Esophagus (tissue), 2 donors: ENCODE measurements around the gene DEFB129. TPM values are rescaled to one million over a fixed set of nuclear protein-coding genes. Genes with fewer than 3 reads are reported as not detected.

ENCODE experiments used
- H3K27ac ChIP-seq, 2 donors: one replicate each; pipeline ENCODE4 v1.5.1; 2013; ENCODE audit warnings: low read depth in 2 of 2, mild to moderate bottlenecking in 2 of 2, inconsistent platforms in 1 of 2, low read length in 1 of 2, moderate library complexity in 1 of 2
- H3K27me3 ChIP-seq, 2 donors: one replicate each; pipeline ENCODE4 v1.6.1; 2013; ENCODE audit warnings: low read length in 2 of 2, control low read depth in 1 of 2, mild to moderate bottlenecking in 1 of 2; ENCODE audit not compliant: insufficient read depth in 2 of 2, control insufficient read depth in 1 of 2
- H3K36me3 ChIP-seq, 2 donors: one replicate each; pipeline ENCODE4 v1.6.1; 2013; ENCODE audit warnings: low read length in 1 of 2; ENCODE audit not compliant: control insufficient read depth in 2 of 2, insufficient read depth in 2 of 2
- H3K4me1 ChIP-seq, 2 donors: one replicate each; pipeline ENCODE4 v1.6.1; 2013; ENCODE audit warnings: low read length in 1 of 2; ENCODE audit not compliant: control insufficient read depth in 2 of 2, insufficient read depth in 2 of 2
- H3K4me3 ChIP-seq, 2 donors: one replicate each; pipeline ENCODE4 v1.5.1; 2013; ENCODE audit warnings: low read length in 2 of 2, mild to moderate bottlenecking in 2 of 2, low read depth in 1 of 2, moderate library complexity in 1 of 2
- H3K9me3 ChIP-seq, 2 donors: one replicate each; pipeline ENCODE4 v1.6.1; 2013; ENCODE audit warnings: mild to moderate bottlenecking in 2 of 2, low read depth in 1 of 2, low read length in 1 of 2, moderate library complexity in 1 of 2; ENCODE audit not compliant: control insufficient read depth in 2 of 2, insufficient read depth in 1 of 2
- WGBS, 2 donors: extraction: QIAGEN DNeasy Blood & Tissue Kit; methylation state at CpG; one replicate each; pipeline ENCODE4 v1.1.7; 2013; 5-methylcytosine and 5-hydroxymethylcytosine counted together
- polyA plus RNA-seq, 2 donors: library from polyadenylated mRNA; stranded (reverse); fragments of 200-250 nt; gene quantifications; one replicate each; pipeline ENCODE4 v1.2.3, GENCODE V29; 2013
- donor health status: healthy with polysubstance abuse.
- donor health status: Bipolar disorder and iron deficiency.

Gene DEFB129
- polyA plus RNA-seq, 2 donors = not detected

DNA sequence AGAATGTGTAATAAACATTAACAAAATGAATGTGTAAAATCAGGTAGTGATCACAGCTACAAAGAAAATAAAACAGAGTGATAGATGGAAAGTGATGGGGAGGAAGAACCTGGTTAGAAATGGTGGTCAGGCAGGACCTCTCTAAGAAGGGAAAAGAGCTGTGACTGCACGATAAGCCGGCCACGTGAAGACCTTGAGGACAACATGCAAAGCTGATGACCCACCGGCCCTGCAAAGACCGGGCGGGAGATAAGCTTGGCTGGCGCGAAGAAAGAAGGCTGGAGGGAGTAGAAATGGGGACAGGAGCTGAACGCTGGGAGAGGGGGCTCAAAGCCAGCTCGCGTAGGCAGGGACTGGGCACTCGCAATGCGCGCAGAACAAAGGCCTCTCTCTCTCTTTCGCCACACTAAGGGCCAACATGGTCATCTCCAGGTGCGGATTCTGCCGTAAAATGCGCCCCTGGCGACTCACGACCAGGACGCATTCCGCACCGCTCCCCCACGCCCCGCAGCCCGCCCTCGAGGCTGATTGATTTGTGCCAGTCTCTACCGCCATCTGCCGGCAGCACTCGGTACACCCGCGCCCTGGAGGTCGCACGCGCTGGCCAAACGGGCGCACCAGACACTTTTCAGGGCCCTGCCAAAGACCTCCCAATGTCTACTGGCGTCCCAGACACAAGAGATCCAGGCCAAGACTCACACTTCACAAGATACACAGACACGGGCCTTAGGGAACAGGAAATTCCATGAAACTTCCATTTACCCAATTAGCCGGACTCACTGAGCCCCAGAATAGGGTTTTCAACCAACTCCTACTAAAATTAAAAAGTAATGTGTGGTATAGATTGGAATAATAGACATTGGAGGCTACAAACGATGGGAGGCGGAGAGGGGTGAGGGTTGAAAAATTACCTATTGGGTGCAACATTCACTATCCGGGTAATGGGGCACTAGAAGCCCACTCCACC, 39.8 kb downstream of the DEFB129 start:
- Histone ChIP-seq H3K27me3 (no peaks in the 10 kb centered on the region), H3K36me3 (no peaks in the 10 kb centered on the region), H3K9me3 (peaks cover 0 to 3% of the 10 kb centered on the region in 2 donors), H3K4me1 (peaks cover 3 to 4% of the 10 kb centered on the region in 2 donors), H3K27ac (no peak overlapping the region), H3K4me3 (peak overlapping the region; percentile 33 to 38)
- WGBS, 2 donors = 9 to 10% methylated on average over 43 of the region's 43 CpGs

DNA sequence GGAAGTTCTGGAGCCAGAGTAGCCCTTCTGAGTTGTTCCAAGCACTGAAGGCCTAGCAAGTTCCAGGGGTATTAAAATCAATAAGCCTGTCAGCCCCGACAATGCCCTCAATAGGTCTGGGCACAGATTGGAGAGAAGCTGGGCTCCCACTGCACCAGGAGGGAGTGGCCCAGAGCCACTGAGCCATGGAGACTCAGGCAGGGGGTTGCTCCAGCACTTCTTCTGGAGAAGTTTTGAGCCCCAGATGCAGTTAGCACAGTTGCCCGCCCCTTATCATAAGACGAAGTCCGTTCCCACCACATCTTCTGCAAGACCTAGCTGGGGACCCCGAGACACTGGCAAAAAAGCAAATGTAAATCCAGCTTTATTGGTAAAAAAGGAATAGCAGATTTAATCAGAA, 43.5 kb downstream of the DEFB129 start:
- 90% methylated on average over 5 of the region's 5 CpGs for WGBS, 2 donors
- Histone ChIP-seq H3K27me3 (no peaks in the 10 kb centered on the region), H3K9me3 (no peaks in the 10 kb centered on the region), H3K36me3 (no peaks in the 10 kb centered on the region), H3K27ac (no peak overlapping the region), H3K4me1 (peaks cover 3 to 4% of the 10 kb centered on the region in 2 donors), H3K4me3 (no peak overlapping the region)

GRCh38 chr20:271069-271468, 44.0 kb downstream of the DEFB129 start:
- H3K4me3 ChIP-seq = no peak overlapping the region
- no peaks in the 10 kb centered on the region for H3K27me3 ChIP-seq
- WGBS, 2 donors = 86 to 91% methylated on average over 4 of the region's 4 CpGs
- H3K9me3 ChIP-seq = no peaks in the 10 kb centered on the region
- H3K27ac ChIP-seq = no peak overlapping the region
- H3K4me1 ChIP-seq = peaks cover 3 to 4% of the 10 kb centered on the region in 2 donors
- no peaks in the 10 kb centered on the region for H3K36me3 ChIP-seq

DNA sequence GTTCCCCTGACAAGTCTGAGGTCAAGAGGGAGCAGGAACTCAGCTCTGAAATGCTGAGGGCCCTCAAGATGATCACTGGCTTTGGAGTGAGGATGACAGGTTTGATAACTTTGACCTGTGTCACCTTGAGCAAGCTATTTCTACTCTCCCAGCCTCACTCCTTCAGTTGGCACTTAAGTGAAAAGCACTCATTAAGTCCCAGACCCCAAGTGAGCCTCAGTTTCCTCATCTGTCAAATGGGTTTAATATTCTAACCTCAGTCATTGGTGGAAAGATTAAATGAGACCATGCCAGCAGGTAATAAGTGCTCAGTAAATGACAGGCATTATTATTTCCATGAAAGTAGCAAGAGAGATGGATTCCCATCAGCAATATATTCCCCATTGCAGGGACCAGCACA, 44.5 kb downstream of the DEFB129 start:
- Histone ChIP-seq H3K27me3 (no peaks in the 10 kb centered on the region), H3K4me1 (peaks cover 3 to 4% of the 10 kb centered on the region in 2 donors), H3K9me3 (no peaks in the 10 kb centered on the region), H3K36me3 (peaks cover 2% of the 10 kb centered on the region in 2 donors), H3K27ac (no peak overlapping the region), H3K4me3 (no peak overlapping the region)

- Histone ChIP-seq H3K36me3 (peaks cover 3 to 5% of the 10 kb centered on the region in 2 donors), H3K4me3 (no peak overlapping the region), H3K27me3 (no peaks in the 10 kb centered on the region), H3K27ac (no peak overlapping the region), H3K9me3 (no peaks in the 10 kb centered on the region), H3K4me1 (no peaks in the 10 kb centered on the region)
Observed at GRCh38 chr20:272718-273117, 45.7 kb downstream of the DEFB129 start.

- WGBS, 2 donors = 67 to 68% methylated on average over 3 of the region's 3 CpGs
Observed at GRCh38 chr20:273884-274283, 46.8 kb downstream of the DEFB129 start.

GRCh38 chr20:275791-276190, 48.7 kb downstream of the DEFB129 start:
- Histone ChIP-seq H3K9me3 (no peaks in the 10 kb centered on the region), H3K27me3 (no peaks in the 10 kb centered on the region), H3K4me1 (no peaks in the 10 kb centered on the region), H3K4me3 (no peak overlapping the region), H3K27ac (no peak overlapping the region), H3K36me3 (peaks cover 3 to 5% of the 10 kb centered on the region in 2 donors)
- 88 to 92% methylated on average over 7 of the region's 7 CpGs for WGBS, 2 donors

More at GRCh38 chr20:273884-274283, 46.8 kb downstream of the DEFB129 start:
- H3K27me3 ChIP-seq = no peaks in the 10 kb centered on the region
- H3K27ac ChIP-seq = no peak overlapping the region
- H3K4me3 ChIP-seq = no peak overlapping the region
- no peaks in the 10 kb centered on the region for H3K9me3 ChIP-seq
- H3K4me1 ChIP-seq = no peaks in the 10 kb centered on the region
- peaks cover 3 to 5% of the 10 kb centered on the region in 2 donors for H3K36me3 ChIP-seq

- H3K27me3 ChIP-seq = no peaks in the 10 kb centered on the region
- no peaks in the 10 kb centered on the region for H3K4me1 ChIP-seq
- no peaks in the 10 kb centered on the region for H3K9me3 ChIP-seq
- H3K36me3 ChIP-seq = peaks cover 3 to 5% of the 10 kb centered on the region in 2 donors
- H3K27ac ChIP-seq = no peak overlapping the region
- 94% methylated on average over 12 of the region's 12 CpGs for WGBS, 2 donors
- no peak overlapping the region for H3K4me3 ChIP-seq
Observed at GRCh38 chr20:276620-277495, 49.8 kb downstream of the DEFB129 start.

- no peaks in the 10 kb centered on the region for H3K27me3 ChIP-seq
- H3K4me3 ChIP-seq = no peak overlapping the region
- no peaks in the 10 kb centered on the region for H3K9me3 ChIP-seq
- H3K27ac ChIP-seq = no peak overlapping the region
- WGBS, 2 donors = 38% methylated on average over 2 of the region's 3 CpGs
- peaks cover 3 to 5% of the 10 kb centered on the region in 2 donors for H3K36me3 ChIP-seq
- no peaks in the 10 kb centered on the region for H3K4me1 ChIP-seq
Observed at GRCh38 chr20:277496-277781, 50.4 kb downstream of the DEFB129 start.
